CD4-positive, alpha-beta T cell treated with Interleukin-15 for 4 hours (primary cell): Measurements from ENCODE around the gene DEPDC1.
"Not testable (repeated sequence)": the region's sequence is repeated elsewhere in the genome, so short reads cannot be mapped to it uniquely, and the experiment has no call there.

Experiments used
- DNase-seq: peaks from one replicate; pipeline ENCODE4 v3.0.0-alpha.2; 2020; ENCODE audit warnings: low spot score

DEPDC1 gene

GRCh38 chr1:68476626-68477025, 20.3 kb downstream of the DEPDC1 start:
- DNase-seq = not testable (repeated sequence)

GRCh38 chr1:68473060-68473459, 23.8 kb downstream of the DEPDC1 start:
- no peak for DNase-seq

DNA sequence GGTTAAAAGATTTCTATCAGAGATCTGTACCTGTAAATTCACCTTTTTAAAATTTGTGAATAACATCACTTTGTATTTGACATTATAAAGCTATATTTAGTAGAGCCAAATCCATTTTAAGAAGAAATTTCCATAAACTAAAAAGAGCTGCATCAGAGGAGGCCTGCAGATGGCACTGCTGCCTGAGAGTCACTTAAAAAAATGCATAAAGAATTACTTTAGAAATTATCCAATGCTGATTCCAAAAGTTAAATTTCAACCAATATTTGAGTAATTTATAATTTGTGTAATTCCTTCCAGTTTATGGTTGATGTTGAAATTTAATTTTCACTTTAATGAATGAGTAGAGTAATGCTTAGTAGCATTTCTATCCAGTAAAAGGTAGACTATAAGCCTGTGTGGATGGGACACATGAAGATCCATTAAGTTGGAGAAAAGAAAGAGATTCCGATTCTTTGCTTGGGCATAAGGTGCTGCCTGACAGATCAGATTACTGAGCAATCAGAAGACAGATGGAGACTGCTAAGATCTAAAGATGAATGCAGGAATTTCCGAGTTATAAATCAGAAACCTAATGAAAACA, 26.4 kb downstream of the DEPDC1 start:
- DNase-seq = no peak

GRCh38 chr1:68464891-68465290, 32.0 kb downstream of the DEPDC1 start:
- DNase-seq = no peak

DNA sequence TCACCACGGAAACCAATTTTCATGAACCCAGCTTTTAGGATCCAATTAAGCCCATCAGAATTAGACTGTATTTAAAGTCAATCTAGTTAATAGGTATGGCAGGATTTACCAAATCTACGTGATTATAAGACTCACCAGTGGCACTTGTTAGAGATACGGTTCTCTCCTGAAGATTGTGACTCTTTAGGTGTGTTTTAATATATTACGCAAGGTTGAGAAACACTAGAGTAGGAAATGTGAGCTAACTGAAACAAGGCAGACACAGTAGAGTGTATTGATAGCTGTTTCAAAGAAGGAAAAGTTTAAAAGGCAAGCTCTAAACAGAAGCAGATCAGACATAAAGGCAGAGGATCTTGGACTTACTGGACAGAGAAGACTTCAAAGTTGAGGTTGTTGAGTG, 35.9 kb downstream of the DEPDC1 start:
- no peak for DNase-seq

- DNase-seq = no peak
Observed at GRCh38 chr1:68459796-68460195, 37.1 kb downstream of the DEPDC1 start.

GRCh38 chr1:68459091-68459490, 37.8 kb downstream of the DEPDC1 start:
- DNase-seq = no peak

DNA sequence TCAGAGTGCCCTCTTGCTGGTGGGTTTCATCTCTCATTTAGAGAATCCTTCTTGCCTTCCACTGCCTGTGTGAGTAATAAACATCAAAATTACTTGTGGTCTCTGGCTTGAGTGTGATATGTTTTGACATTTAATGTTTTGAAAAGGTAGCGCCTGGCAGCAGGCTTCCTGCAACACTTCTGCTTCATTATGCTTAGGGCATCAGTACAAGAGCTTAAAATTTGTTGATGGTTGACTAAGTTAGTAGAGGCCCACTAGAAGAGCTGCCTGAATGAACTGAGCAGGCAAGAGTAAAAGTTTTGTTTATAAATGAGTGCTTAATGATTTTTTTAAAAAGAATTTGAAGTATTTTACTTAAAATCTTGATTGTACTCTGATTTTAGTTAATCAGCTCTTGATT, 40.7 kb downstream of the DEPDC1 start:
- no peak for DNase-seq

GRCh38 chr1:68454534-68454933, 42.3 kb downstream of the DEPDC1 start:
- no peak for DNase-seq

GRCh38 chr1:68453060-68453670, 43.7 kb downstream of the DEPDC1 start:
- no peak for DNase-seq

- no peak for DNase-seq
Observed at GRCh38 chr1:68449901-68450300, 47.0 kb downstream of the DEPDC1 start, which contains the start of gene RPE65. Gene RPE65 (minus strand): TSS chr1:68449954. CDS start chr1:68449905, 49 bp downstream.

- DNase-seq = no peak
Observed at GRCh38 chr1:68448365-68448764, 48.5 kb downstream of the DEPDC1 start.

GRCh38 chr1:68445709-68446108, 51.2 kb downstream of the DEPDC1 start:
- no peak for DNase-seq

DNA sequence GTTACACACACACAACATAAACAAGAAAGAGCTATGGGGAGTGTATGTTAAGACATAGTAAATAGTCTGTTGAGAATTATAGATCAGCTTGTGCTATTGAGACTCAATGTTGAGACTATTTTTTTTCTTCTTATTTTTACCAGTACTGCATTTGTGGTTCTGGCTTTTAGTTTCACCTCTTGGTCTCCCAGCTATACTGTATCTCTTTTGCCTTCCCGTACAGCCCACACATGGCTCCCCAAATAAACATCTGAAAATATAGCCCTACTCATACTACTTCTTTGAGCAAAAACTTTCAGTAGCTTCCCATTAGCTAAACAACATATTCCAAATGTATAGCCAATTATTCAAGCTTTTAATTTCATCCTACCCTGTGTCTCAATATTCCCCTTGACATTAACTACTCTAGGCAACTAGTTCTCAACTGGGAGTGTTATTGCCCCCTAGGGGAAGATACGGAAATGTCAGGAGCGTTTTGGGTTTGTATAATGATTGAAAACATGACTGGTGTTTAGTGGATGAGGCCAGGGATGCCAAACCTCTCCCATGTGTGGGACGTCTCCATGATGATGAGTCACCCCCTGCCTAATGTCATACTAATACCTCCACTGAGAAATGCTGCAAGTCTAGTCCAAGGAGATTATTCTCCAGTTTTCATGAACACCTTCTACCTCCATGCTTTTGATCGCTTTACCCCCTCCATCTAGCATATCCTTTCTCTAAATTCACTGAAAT, 53.9 kb downstream of the DEPDC1 start:
- DNase-seq = peak; percentile 20

DNA sequence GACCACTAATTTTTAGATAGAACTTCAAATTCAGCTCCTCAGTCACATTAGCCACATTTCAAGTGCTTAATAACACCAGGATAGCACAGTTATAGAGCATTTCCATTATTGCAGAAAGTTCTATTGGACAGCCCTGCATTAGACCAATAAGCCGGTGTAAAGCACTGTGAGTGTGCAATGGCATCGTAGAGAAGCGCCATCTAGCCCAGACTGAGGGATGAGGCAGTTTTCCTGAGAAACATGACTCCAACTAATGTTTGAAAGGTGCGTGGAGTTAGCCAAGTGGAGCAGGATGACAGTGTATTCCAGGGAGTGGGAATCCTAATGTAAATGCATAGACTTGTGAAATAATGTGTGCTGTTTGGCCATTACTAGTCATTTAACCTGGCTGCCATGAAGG, 54.9 kb downstream of the DEPDC1 start:
- no peak for DNase-seq

GRCh38 chr1:68438310-68438709, 58.6 kb downstream of the DEPDC1 start:
- DNase-seq = no peak

- DNase-seq = no peak
Observed at GRCh38 chr1:68433395-68433794, 63.5 kb downstream of the DEPDC1 start.

DNA sequence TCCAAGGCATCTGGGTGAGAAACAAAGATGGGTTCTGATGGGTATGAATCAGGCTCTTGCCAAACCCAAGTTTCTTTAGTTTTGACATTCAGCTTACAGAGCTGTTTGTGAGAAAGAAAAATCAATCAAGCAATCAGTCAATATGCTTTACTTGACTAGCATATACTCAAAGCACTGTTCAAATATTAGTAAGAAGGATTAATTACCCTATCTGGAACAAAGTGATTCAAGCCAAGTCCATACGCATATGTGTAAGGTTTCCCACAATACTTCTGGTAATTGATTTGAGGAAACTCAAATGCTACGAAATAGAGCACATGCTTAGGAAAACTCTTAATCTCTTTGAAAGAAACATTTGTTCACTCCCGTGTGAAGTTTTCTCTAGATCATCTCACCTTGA, 65.8 kb downstream of the DEPDC1 start:
- DNase-seq = no peak

GRCh38 chr1:68429233-68429808, 67.6 kb downstream of the DEPDC1 start:
- DNase-seq = no peak

- no peak for DNase-seq
Observed at GRCh38 chr1:68426594-68426993, 70.3 kb downstream of the DEPDC1 start.
